B cell (primary cell): Measurements from ENCODE around the gene C11orf86. TPM values are rescaled to one million over a fixed set of nuclear protein-coding genes. Genes with fewer than 3 reads are reported as not detected.

Experiments
- ATAC-seq: fragments of 200-7000 bp; cut with Tn5 transposase; one replicate; pipeline ENCODE4 v1.10.0; 2021; ENCODE audit warnings: low read depth, mild to moderate bottlenecking, moderate number of reproducible peaks, moderate library complexity
- CTCF ChIA-PET: fragments of 350-600 bp; sonication (Branson Sonifier 250); formaldehyde crosslinking; loops from one replicate; lab custom pipeline; 2021; ENCODE audit warnings: antibody characterized with exemption, inconsistent platforms; lab: Charles Lee
- POLR2A ChIA-PET: fragments of 350-600 bp; sonication (Branson Sonifier 250); formaldehyde crosslinking; loops from one replicate; lab custom pipeline; 2021; ENCODE audit warnings: antibody characterized with exemption; lab: Charles Lee
- DNase-seq: peaks from one replicate; pipeline ENCODE4 v3.0.0; 2013
- H2AFZ ChIP-seq: 2 replicates; pipeline ENCODE4 v1.6.1; 2012; ENCODE audit warnings: mild to moderate bottlenecking, low read depth, low read length; ENCODE audit not compliant: insufficient read depth, poor library complexity, severe bottlenecking
- H3K27ac ChIP-seq, 2 donors: 1 replicate in 1 of 2; 2 replicates in 1 of 2; pipeline ENCODE4 v1.5.1; 2012 to 2013; ENCODE audit warnings: low read length in 2 of 2, mild to moderate bottlenecking in 2 of 2, moderate library complexity in 1 of 2
- H3K27me3 ChIP-seq, 4 experiments: fragments of 200-600 bp in 1 of 4; sonication (generic) in 1 of 4; replicated peaks in 1 of 4; 1 replicate in 2 of 4; 2 replicates in 2 of 4; pipeline versions ENCODE4 v1.6.1 to v1.7.0; 2013 to 2016; ENCODE audit warnings: low read length in 3 of 4, mild to moderate bottlenecking in 2 of 4, mixed read lengths in 1 of 4, moderate library complexity in 1 of 4; ENCODE audit not compliant: insufficient read depth in 4 of 4, control insufficient read depth in 3 of 4; ENCODE audit errors: control extremely low read depth in 1 of 4
- H3K36me3 ChIP-seq, 2 experiments: replicated peaks in 1 of 2; 1 replicate in 1 of 2; 2 replicates in 1 of 2; pipeline versions ENCODE4 v1.6.1 to v1.7.1; 2013; ENCODE audit warnings: low read length in 1 of 2; ENCODE audit not compliant: insufficient read depth in 2 of 2, control insufficient read depth in 1 of 2; ENCODE audit errors: control extremely low read depth in 1 of 2, extremely low read depth in 1 of 2
- H3K4me1 ChIP-seq, 2 donors: fragments of 200-600 bp in 1 of 2; sonication (generic) in 1 of 2; 1 replicate in 1 of 2; 2 replicates in 1 of 2; pipeline versions ENCODE4 v1.5.1 to v1.6.1; 2013 to 2017; ENCODE audit warnings: low read length in 2 of 2; ENCODE audit not compliant: control insufficient read depth in 2 of 2, insufficient read depth in 2 of 2
- H3K4me2 ChIP-seq: replicated peaks from 2 replicates; pipeline ENCODE3; 2012; ENCODE audit warnings: mild to moderate bottlenecking, low read depth, low read length; ENCODE audit not compliant: poor library complexity, severe bottlenecking
- H3K4me3 ChIP-seq, 5 experiments: fragments of 200-600 bp in 1 of 5; sonication (generic) in 1 of 5; 1 replicate in 3 of 5; 2 replicates in 2 of 5; pipeline versions ENCODE4 v1.5.1 to v1.7.0; 2011 to 2016; ENCODE audit warnings: low read length in 4 of 5, mild to moderate bottlenecking in 4 of 5, low read depth in 2 of 5, control low read depth in 1 of 5, moderate library complexity in 1 of 5; ENCODE audit not compliant: insufficient read depth in 1 of 5; ENCODE audit errors: control extremely low read depth in 1 of 5, extremely low read depth in 1 of 5
- H3K79me2 ChIP-seq: fragments of 200-600 bp; sonication (generic); one replicate; pipeline ENCODE4 v1.6.0; 2016; ENCODE audit warnings: low read length; ENCODE audit not compliant: control insufficient read depth, insufficient read depth
- H3K9ac ChIP-seq: fragments of 200-600 bp; sonication (generic); 2 replicates; pipeline ENCODE4 v1.6.1; 2017; ENCODE audit warnings: mild to moderate bottlenecking, low read length, moderate library complexity
- H3K9me3 ChIP-seq, 3 donors: one replicate each; pipeline versions ENCODE4 v1.6.1 to v1.7.1; 2013; ENCODE audit warnings: low read length in 2 of 3; ENCODE audit not compliant: control insufficient read depth in 2 of 3, insufficient read depth in 1 of 3; ENCODE audit errors: control extremely low read depth in 1 of 3
- H4K20me1 ChIP-seq: 2 replicates; pipeline ENCODE4 v1.6.0; 2012; ENCODE audit warnings: mild to moderate bottlenecking, low read length; ENCODE audit not compliant: insufficient read depth, control insufficient read depth, poor library complexity, severe bottlenecking
- H3K27ac Mint-ChIP-seq: one replicate; pipeline ENCODE4 v1.8.0; 2021; ENCODE audit warnings: mixed read lengths
- H3K27me3 Mint-ChIP-seq: one replicate; pipeline ENCODE4 v1.8.0; 2021; ENCODE audit warnings: mixed read lengths
- H3K4me1 Mint-ChIP-seq: one replicate; pipeline ENCODE4 v1.8.0; 2021; ENCODE audit warnings: mixed read lengths
- H3K4me3 Mint-ChIP-seq: one replicate; pipeline ENCODE4 v1.8.0; 2021; ENCODE audit warnings: mixed read lengths
- H3K9me3 Mint-ChIP-seq: one replicate; pipeline ENCODE4 v1.8.0; 2022; ENCODE audit warnings: mixed read lengths; ENCODE audit not compliant: insufficient read depth
- EZH2 ChIP-seq: IDR thresholded peaks from 2 replicates; pipeline ENCODE4 v1.6.1; 2012; ENCODE audit warnings: borderline replicate concordance, low read depth, mild to moderate bottlenecking, moderate library complexity, low read length; ENCODE audit not compliant: insufficient read depth, poor library complexity, severe bottlenecking
- WGBS: methylation state at CpG from one replicate; pipeline ENCODE4 v1.1.5; 2013; ENCODE audit warnings: missing lambda C conversion rate; ENCODE audit not compliant: insufficient coverage; 5-methylcytosine and 5-hydroxymethylcytosine counted together
- intact Hi-C: fragments of 100-400 bp; cut with micrococcal nuclease; formaldehyde crosslinking; loops from one replicate; pipeline ENCODE4 v1.10.0; 2022
- polyA plus RNA-seq: library from polyadenylated mRNA; depleted of rRNA; stranded (reverse); fragments of >200 nt; gene quantifications from 2 replicates; pipeline ENCODE4 v1.2.3, GENCODE V29; 2012
- small RNA-seq: library from RNA; depleted of rRNA; stranded (forward); fragments of <200 nt; gene quantifications from one replicate; pipeline ENCODE3, GENCODE V24; 2012; ENCODE audit warnings: low replicate concordance, low read depth; ENCODE audit not compliant: insufficient read length
- total RNA-seq, 2 donors: library from RNA; stranded (reverse); fragments of 120-200 nt in 1 of 2; gene quantifications; 1 replicate in 1 of 2; 2 replicates in 1 of 2; pipeline versions ENCODE4 v1.2.3 to v1.2.4, GENCODE V29; 2013 to 2022
- TF ChIP-seq, protein P1 (sequence below): fragments of 200-600 bp; IDR thresholded peaks from one replicate; pipeline ENCODE4 v1.8.0; 2022; ENCODE audit warnings: antibody characterized with exemption, mild to moderate bottlenecking

Gene C11orf86
- total and polyA plus RNA-seq, 2 donors (not counting 1 experiment from before 2014, with no cell fraction given), result not detected

DNA sequence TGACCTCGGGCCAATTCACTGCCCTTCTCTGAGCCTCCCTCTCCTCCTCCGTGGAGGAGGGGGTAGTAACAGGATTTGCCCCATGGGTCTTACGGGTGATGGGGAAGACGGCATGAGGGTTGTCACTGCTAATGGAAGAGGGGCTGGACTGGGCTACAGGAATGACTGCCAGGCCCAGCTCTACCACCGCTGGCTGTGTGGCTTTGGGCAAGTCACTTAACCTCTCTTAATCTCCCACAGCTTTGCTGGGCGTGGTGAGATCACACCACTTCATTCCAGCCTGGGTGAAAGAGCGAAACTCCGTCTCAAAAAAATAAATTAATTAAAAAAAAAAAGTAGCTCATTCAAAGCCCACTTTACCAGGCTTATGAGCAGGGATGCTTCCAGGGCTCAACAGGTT, 50.6 kb downstream of the C11orf86 start:
- CTCF ChIA-PET, result no interaction called here

More for the DNA sequence above, 50.6 kb downstream of the C11orf86 start:
- WGBS, result 69% methylated on average over 4 of the region's 8 CpGs
- Histone ChIP-seq H4K20me1 (no peaks in the 10 kb centered on the region), H3K4me1 (peaks cover 48 to 53% of the 10 kb centered on the region in 2 donors), H3K27me3 (peaks cover 0 to 80% (median 44%) of the 10 kb centered on the region in 4 experiments), H2AFZ (no peak overlapping the region), H3K4me3 (no peak overlapping the region), H3K27ac (no peak overlapping the region), H3K9ac (no peak overlapping the region), H3K9me3 (peaks cover 0 to 24% (median 0%) of the 10 kb centered on the region in 3 donors), H3K79me2 (no peaks in the 10 kb centered on the region), H3K4me2 (no peak overlapping the region), H3K36me3 (no peaks in the 10 kb centered on the region)
- Mint-ChIP-seq H3K4me1 (peaks cover 45% of the 10 kb centered on the region), H3K27me3 (peaks cover 42% of the 10 kb centered on the region), H3K27ac (no peak overlapping the region), H3K9me3 (no peaks in the 10 kb centered on the region), H3K4me3 (no peak overlapping the region)
- intact Hi-C loops, result no loop called here
- TF ChIP-seq, protein P1, sequence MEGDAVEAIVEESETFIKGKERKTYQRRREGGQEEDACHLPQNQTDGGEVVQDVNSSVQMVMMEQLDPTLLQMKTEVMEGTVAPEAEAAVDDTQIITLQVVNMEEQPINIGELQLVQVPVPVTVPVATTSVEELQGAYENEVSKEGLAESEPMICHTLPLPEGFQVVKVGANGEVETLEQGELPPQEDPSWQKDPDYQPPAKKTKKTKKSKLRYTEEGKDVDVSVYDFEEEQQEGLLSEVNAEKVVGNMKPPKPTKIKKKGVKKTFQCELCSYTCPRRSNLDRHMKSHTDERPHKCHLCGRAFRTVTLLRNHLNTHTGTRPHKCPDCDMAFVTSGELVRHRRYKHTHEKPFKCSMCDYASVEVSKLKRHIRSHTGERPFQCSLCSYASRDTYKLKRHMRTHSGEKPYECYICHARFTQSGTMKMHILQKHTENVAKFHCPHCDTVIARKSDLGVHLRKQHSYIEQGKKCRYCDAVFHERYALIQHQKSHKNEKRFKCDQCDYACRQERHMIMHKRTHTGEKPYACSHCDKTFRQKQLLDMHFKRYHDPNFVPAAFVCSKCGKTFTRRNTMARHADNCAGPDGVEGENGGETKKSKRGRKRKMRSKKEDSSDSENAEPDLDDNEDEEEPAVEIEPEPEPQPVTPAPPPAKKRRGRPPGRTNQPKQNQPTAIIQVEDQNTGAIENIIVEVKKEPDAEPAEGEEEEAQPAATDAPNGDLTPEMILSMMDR, result no peak
- no peak for TF ChIP-seq EZH2
- DNase-seq (no peak), ATAC-seq (no peak)
- POLR2A ChIA-PET, result interaction anchor here (0.5 kb wide), 1 partner anchor 8 kb away, joined by 3 read pairs; no protein-coding TSS in a partner anchor

Small RNA genes lying within 50 kb of the gene (small RNA-seq; reads per million reads assigned to genes)
- gene MIR3163, result not detected

Other genes with a start within 250 kb of the C11orf86 start
- gene SPTBN2, start 246.1 kb upstream of the C11orf86 start, total RNA-seq, result 0.67 and 0.85 TPM in 2 replicates
- gene SPTBN2, start 246.1 kb upstream of the C11orf86 start, polyA plus RNA-seq, result 1.2 and 2.1 TPM in 2 replicates
- gene RCE1, start 131.9 kb upstream of the C11orf86 start, total RNA-seq, result 31.6 and 34.3 TPM in 2 replicates
- gene RCE1, start 131.9 kb upstream of the C11orf86 start, polyA plus RNA-seq, result 49.1 and 59.7 TPM in 2 replicates
- gene LRFN4, start 118.2 kb upstream of the C11orf86 start, total RNA-seq, result 7.1 and 10.6 TPM in 2 replicates
- 9.4 and 12.1 TPM in 2 replicates for gene LRFN4, start 118.2 kb upstream of the C11orf86 start, polyA plus RNA-seq
- 2.6 and 4.4 TPM in 2 replicates for gene PC, start 16.9 kb upstream of the C11orf86 start, total RNA-seq
- 1.4 and 1.5 TPM in 2 replicates for gene PC, start 16.9 kb upstream of the C11orf86 start, polyA plus RNA-seq
- gene SYT12, start 47.8 kb downstream of the C11orf86 start, total RNA-seq, result not detected in 2 replicates
- not detected in 2 replicates for gene SYT12, start 47.8 kb downstream of the C11orf86 start, polyA plus RNA-seq
- gene RHOD, start 81.5 kb downstream of the C11orf86 start, total RNA-seq, result 0.42 TPM in 1 of 2 replicates, not detected in the other
- 0.33 and 0.48 TPM in 2 replicates for gene RHOD, start 81.5 kb downstream of the C11orf86 start, polyA plus RNA-seq
- 229 and 243 TPM in 2 replicates for gene KDM2A, start 144.0 kb downstream of the C11orf86 start, total RNA-seq
- 123 and 132 TPM in 2 replicates for gene KDM2A, start 144.0 kb downstream of the C11orf86 start, polyA plus RNA-seq